PC-9 (cell line): Measurements from ENCODE around the gene MAFG. TPM values are rescaled to one million over a fixed set of nuclear protein-coding genes. Genes with fewer than 3 reads are reported as not detected.

ENCODE experiments used
- BruUV-seq: library from RNA; stranded (reverse); fragments of 400-500 nt; replicated peaks from 2 replicates; lab custom pipeline; 2021; lab: Mats Ljungman, UMichigan
- CTCF ChIA-PET: fragments of 300-600 bp; sonication (Branson Sonifier 250); formaldehyde crosslinking; loops from one replicate; lab custom pipeline; 2022; ENCODE audit warnings: antibody characterized with exemption; lab: Charles Lee
- POLR2A ChIA-PET: fragments of 300-600 bp; sonication (Branson Sonifier 250); formaldehyde crosslinking; loops from one replicate; lab custom pipeline; 2022; ENCODE audit warnings: antibody characterized with exemption; ENCODE audit not compliant: unreplicated experiment; lab: Charles Lee
- DNase-seq, 2 experiments: peaks; one replicate each; pipeline versions ENCODE4 v3.0.0 to v3.0.0-alpha.2; 2015 to 2022; ENCODE audit warnings: mixed read lengths in 1 of 2
- H2AFZ ChIP-seq: fragments of 200-600 bp; sonication (generic); 2 replicates; pipeline ENCODE4 v1.8.1; 2017; ENCODE audit warnings: antibody characterized with exemption
- H3F3A ChIP-seq: fragments of 200-600 bp; sonication (generic); 2 replicates; pipeline ENCODE4 v1.8.1; 2017; ENCODE audit warnings: antibody characterized with exemption, mild to moderate bottlenecking, low read depth; ENCODE audit not compliant: insufficient read depth
- H3K27ac ChIP-seq: fragments of 200-600 bp; sonication (generic); 2 replicates; pipeline ENCODE4 v1.6.1; 2016; ENCODE audit warnings: mixed run types
- H3K27me3 ChIP-seq: fragments of 200-600 bp; sonication (generic); 2 replicates; pipeline ENCODE4 v1.6.1; 2016; ENCODE audit warnings: low read depth, mixed run types; ENCODE audit not compliant: insufficient read depth
- H3K36me3 ChIP-seq: fragments of 200-600 bp; sonication (generic); 2 replicates; pipeline ENCODE4 v1.6.1; 2016; ENCODE audit warnings: low read depth, mixed run types
- H3K4me1 ChIP-seq: fragments of 200-600 bp; sonication (generic); replicated peaks from 2 replicates; pipeline ENCODE4 v1.6.1; 2016; ENCODE audit warnings: mixed run types; ENCODE audit not compliant: insufficient read depth
- H3K4me2 ChIP-seq: fragments of 200-600 bp; sonication (generic); 2 replicates; pipeline ENCODE4 v1.6.1; 2017; ENCODE audit warnings: mixed run types
- H3K4me3 ChIP-seq: fragments of 200-600 bp; sonication (generic); 2 replicates; pipeline ENCODE4 v1.6.1; 2016; ENCODE audit warnings: mixed run types
- H3K79me2 ChIP-seq: fragments of 200-600 bp; sonication (generic); 2 replicates; pipeline ENCODE4 v1.6.1; 2017; ENCODE audit warnings: low read depth, mixed run types
- H3K9me2 ChIP-seq: fragments of 200-600 bp; sonication (generic); 2 replicates; pipeline ENCODE4 v1.8.1; 2017; ENCODE audit warnings: mild to moderate bottlenecking; ENCODE audit not compliant: insufficient read depth
- H3K9me3 ChIP-seq: fragments of 200-600 bp; sonication (generic); 2 replicates; pipeline ENCODE4 v1.8.1; 2016; ENCODE audit warnings: low read depth; ENCODE audit not compliant: insufficient read depth
- H4K20me1 ChIP-seq: fragments of 200-600 bp; sonication (generic); 2 replicates; pipeline ENCODE4 v1.8.1; 2017; ENCODE audit not compliant: insufficient read depth
- EZH2 ChIP-seq: fragments of 200-600 bp; sonication (generic); IDR thresholded peaks from 2 replicates; pipeline ENCODE4 v1.8.0; 2017; ENCODE audit warnings: antibody characterized with exemption, low read depth
- intact Hi-C: fragments of 100-400 bp; cut with micrococcal nuclease; formaldehyde crosslinking; loops from one replicate; pipeline ENCODE4 v1.10.0; 2022; ENCODE audit not compliant: unreplicated experiment
- total RNA-seq: library from RNA; stranded (reverse); gene quantifications from 2 replicates; pipeline ENCODE4 v1.2.3, GENCODE V29; 2021
- TF ChIP-seq, protein P1 (sequence below): fragments of 200-600 bp; sonication (generic); conservative IDR thresholded peaks from 2 replicates; pipeline ENCODE4 v1.6.1; 2017; ENCODE audit warnings: mixed run types, antibody characterized with exemption, mild to moderate bottlenecking, moderate library complexity

Gene MAFG
- total RNA-seq, 1 experiment from 2014 or later: 79.5 TPM

DNA sequence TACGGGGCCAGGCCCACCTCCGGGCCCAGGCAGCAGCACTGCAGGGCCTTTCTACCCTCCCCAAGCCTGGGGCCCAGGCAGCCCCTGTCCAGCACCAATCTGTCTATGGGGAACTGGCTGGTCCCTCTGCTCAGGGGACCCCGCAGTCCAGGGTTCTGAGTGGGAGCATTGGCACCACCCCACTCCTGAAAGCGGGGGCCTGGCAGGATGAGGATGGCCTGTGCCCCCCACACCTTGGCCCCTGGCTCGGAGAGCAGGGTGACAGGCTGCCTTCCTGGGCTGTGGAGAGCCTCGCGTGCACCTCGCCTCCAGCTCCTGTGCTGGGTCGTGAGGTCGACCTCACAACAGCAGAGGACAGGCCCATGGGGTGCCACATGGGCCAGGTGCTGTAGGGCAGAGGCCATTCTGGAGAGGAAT is 24.1 kb downstream of the MAFG start:
- H3F3A ChIP-seq: peaks cover 10% of the 10 kb centered on the region; the same call in 1 of the 2 replicates
- no TSS peak for BruUV-seq
- H3K27me3 ChIP-seq: no peaks in the 10 kb centered on the region
- H3K4me1 ChIP-seq: peaks cover 15% of the 10 kb centered on the region
- no peaks in the 10 kb centered on the region for H4K20me1 ChIP-seq
- no peaks in the 10 kb centered on the region for H3K36me3 ChIP-seq
- no peak overlapping the region for H3K27ac ChIP-seq
- ChIA-PET CTCF (no interaction called here), POLR2A (interaction anchor here (0.6 kb wide), 1 partner anchor 240 kb away, joined by 7 read pairs; no protein-coding TSS in a partner anchor)
- H3K9me3 ChIP-seq: no peaks in the 10 kb centered on the region
- no peak for DNase-seq
- H3K79me2 ChIP-seq: no peaks in the 10 kb centered on the region
- no peaks in the 10 kb centered on the region for H3K9me2 ChIP-seq
- TF ChIP-seq EZH2: no peak
- TF ChIP-seq, protein P1, sequence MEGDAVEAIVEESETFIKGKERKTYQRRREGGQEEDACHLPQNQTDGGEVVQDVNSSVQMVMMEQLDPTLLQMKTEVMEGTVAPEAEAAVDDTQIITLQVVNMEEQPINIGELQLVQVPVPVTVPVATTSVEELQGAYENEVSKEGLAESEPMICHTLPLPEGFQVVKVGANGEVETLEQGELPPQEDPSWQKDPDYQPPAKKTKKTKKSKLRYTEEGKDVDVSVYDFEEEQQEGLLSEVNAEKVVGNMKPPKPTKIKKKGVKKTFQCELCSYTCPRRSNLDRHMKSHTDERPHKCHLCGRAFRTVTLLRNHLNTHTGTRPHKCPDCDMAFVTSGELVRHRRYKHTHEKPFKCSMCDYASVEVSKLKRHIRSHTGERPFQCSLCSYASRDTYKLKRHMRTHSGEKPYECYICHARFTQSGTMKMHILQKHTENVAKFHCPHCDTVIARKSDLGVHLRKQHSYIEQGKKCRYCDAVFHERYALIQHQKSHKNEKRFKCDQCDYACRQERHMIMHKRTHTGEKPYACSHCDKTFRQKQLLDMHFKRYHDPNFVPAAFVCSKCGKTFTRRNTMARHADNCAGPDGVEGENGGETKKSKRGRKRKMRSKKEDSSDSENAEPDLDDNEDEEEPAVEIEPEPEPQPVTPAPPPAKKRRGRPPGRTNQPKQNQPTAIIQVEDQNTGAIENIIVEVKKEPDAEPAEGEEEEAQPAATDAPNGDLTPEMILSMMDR: no peak
- H3K4me2 ChIP-seq: no peak overlapping the region
- no peak overlapping the region for H3K4me3 ChIP-seq
- no peak overlapping the region for H2AFZ ChIP-seq
- intact Hi-C loops: no loop called here

DNA sequence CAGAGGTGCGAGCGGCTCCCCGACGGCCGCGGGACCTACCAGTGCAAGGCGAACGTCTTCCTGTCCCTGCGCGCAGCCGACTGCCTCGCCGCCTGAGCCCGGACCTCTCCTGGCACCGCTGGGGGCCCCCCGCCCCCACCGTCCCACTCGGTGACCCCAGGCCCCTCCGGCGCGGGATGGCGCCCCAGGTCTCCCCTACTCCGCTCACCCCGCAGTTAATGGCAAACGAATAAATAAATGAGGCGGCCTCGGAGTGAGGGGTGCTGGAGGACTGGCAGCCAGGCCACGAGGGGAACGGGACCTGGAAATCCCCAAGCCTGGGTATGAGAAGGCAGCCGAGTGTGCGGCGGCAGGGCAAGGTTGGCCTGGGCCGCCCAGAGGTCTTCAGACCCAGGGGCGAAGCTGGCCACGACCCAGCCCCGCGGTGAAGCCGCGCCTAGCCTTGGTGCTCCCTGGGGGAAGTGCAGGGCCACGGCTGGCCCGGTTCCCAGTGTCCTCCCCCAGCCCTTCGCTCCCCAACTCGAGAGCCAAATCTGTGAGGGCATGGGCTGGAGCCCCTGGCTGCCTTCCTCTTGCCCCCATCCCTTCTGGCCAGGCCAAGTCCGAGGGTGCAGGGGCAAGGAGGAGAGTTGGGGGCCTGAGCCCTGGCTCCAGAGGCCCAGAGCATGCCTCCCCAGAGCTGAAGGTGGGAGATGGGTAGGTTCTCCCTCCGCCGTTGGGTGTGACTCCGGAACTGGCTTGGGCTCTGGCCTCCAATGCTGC is 24.7 kb downstream of the MAFG start:
- intact Hi-C loops: no loop called here
- Histone ChIP-seq H4K20me1 (no peaks in the 10 kb centered on the region), H3K27ac (no peak overlapping the region), H3K9me3 (no peaks in the 10 kb centered on the region), H3K9me2 (no peaks in the 10 kb centered on the region), H3K4me3 (no peak overlapping the region), H3K4me1 (peaks cover 20% of the 10 kb centered on the region), H3K4me2 (no peak overlapping the region), H3F3A (peaks cover 16% of the 10 kb centered on the region), H3K36me3 (no peaks in the 10 kb centered on the region), H2AFZ (no peak overlapping the region), H3K27me3 (no peaks in the 10 kb centered on the region), H3K79me2 (no peaks in the 10 kb centered on the region)
- ChIA-PET POLR2A (interaction anchor here (0.6 kb wide), 1 partner anchor 240 kb away, joined by 7 read pairs; no protein-coding TSS in a partner anchor), CTCF (no interaction called here)
- TF ChIP-seq EZH2: no peak
- TF ChIP-seq, protein P1: no peak
- no peak for DNase-seq
- BruUV-seq: no TSS peak

DNA sequence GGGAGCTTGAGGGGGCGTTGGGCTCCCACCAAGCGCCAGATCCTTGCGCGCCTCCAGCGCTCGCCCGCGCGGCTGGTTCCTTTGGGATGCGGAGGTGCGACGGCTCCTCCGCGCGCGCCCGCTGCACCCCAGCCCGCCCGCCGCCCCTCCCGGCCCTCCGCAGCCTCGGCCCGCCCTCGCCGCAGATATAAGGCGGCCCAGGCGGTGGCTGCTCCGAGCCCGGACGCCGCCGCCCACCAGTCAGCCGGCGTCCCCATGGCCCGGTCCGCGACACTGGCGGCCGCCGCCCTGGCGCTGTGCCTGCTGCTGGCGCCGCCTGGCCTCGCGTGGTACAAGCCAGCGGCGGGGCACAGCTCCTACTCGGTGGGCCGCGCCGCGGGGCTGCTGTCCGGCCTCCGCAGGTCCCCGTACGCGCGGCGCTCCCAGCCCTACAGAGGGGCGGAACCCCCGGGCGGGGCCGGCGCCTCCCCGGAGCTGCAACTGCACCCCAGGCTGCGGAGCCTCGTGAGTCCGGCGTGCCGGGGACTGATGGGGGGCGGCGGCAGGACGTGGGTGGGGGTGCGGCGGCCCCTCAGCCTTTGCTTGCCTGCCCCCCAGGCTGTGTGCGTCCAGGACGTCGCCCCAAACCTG is 25.4 kb downstream of the MAFG start, which contains the start of gene NPB:
TSS of gene NPB (plus strand) at position 216 of the 630 bp plus-strand sequence. CDS start at position 256, 40 bp downstream.
- H3K79me2 ChIP-seq: no peaks in the 10 kb centered on the region
- no peaks in the 10 kb centered on the region for H3K27me3 ChIP-seq
- H3K4me2 ChIP-seq: no peak within 1 kb of the TSS
- no TSS peak for BruUV-seq
- H3K4me3 ChIP-seq: no peak within 1 kb of the TSS
- TF ChIP-seq, protein P1: no peak
- TF ChIP-seq EZH2: no peak
- intact Hi-C loops: no loop called here
- no peaks in the 10 kb centered on the region for H3K9me2 ChIP-seq
- peaks cover 23% of the 10 kb centered on the region for H3F3A ChIP-seq
- POLR2A ChIA-PET: no interaction called here
- H4K20me1 ChIP-seq: no peaks in the 10 kb centered on the region
- no peak within 1 kb of the TSS for H2AFZ ChIP-seq
- no peak for DNase-seq
- CTCF ChIA-PET: no interaction called here
- H3K9me3 ChIP-seq: no peaks in the 10 kb centered on the region
- H3K4me1 ChIP-seq: peaks cover 27% of the 10 kb centered on the region
- H3K36me3 ChIP-seq: no peaks in the 10 kb centered on the region
- no peak within 1 kb of the TSS for H3K27ac ChIP-seq
